HL-60 (cell line): ENCODE results near the gene KRT81.

Source experiments
- DNase-seq, 2 experiments: peaks; one replicate each; pipeline ENCODE4 v3.0.0-alpha.2; 2010 to 2020; ENCODE audit warnings: low read depth in 1 of 2, low spot score in 1 of 2
- H3K27ac ChIP-seq: fragments of 250-450 bp; sonication (Bioruptor Pico); replicated peaks from 2 replicates; pipeline ENCODE4 v1.5.1; 2020; ENCODE audit warnings: mild to moderate bottlenecking, moderate library complexity
- H3K27me3 ChIP-seq: fragments of 250-450 bp; sonication (Bioruptor Pico); 2 replicates; pipeline ENCODE4 v1.5.1; 2021; ENCODE audit warnings: mild to moderate bottlenecking, moderate library complexity; ENCODE audit not compliant: insufficient read depth, poor library complexity, severe bottlenecking
- H3K4me3 ChIP-seq: replicated peaks from 2 replicates; pipeline ENCODE4 v1.5.1; 2011; ENCODE audit warnings: mild to moderate bottlenecking, control low read depth, low read length; ENCODE audit not compliant: insufficient read depth
- CTCF ChIP-seq: IDR thresholded peaks from one replicate; pipeline ENCODE4 v1.5.1; 2011; ENCODE audit warnings: low read length, control low read depth, inconsistent platforms; ENCODE audit not compliant: insufficient read depth
- GABPA ChIP-seq: IDR thresholded peaks from 2 replicates; pipeline ENCODE4 v1.6.1; 2012; ENCODE audit warnings: low read depth
- POLR2AphosphoS5 ChIP-seq: IDR thresholded peaks from 2 replicates; pipeline ENCODE4 v1.6.1; 2012; ENCODE audit warnings: low read depth
- REST ChIP-seq: IDR thresholded peaks from 2 replicates; pipeline ENCODE4 v1.6.1; 2012; ENCODE audit warnings: low read depth; ENCODE audit not compliant: insufficient replicate concordance
- SPI1 ChIP-seq: IDR thresholded peaks from 2 replicates; pipeline ENCODE4 v1.6.1; 2012; ENCODE audit warnings: low read depth, mild to moderate bottlenecking, borderline replicate concordance
- long read RNA-seq: library from polyadenylated mRNA; unstranded; transcript quantifications from one replicate; pipeline ENCODE4 v2.0.0, GENCODE V29; 2020

KRT81 gene
- long read RNA-seq, partial matches to known transcripts, result 2 of 2 reads
- long read RNA-seq, other reads (novel, unspliced or antisense), result 0 of 2 reads

- Histone ChIP-seq H3K27me3 (no peaks in the 10 kb centered on the region), H3K27ac (no peak within 1 kb of the TSS), H3K4me3 (no peak within 1 kb of the TSS)
- TF ChIP-seq REST (no peak), CTCF (no peak), POLR2AphosphoS5 (no peak), GABPA (no peak), SPI1 (no peak)
- no peak for DNase-seq
Observed at GRCh38 chr12:52291267-52291935, at the start of gene KRT81. TSS of gene KRT81 (minus strand) at chr12:52291534. CDS start at chr12:52291465, 69 bp downstream.

- Histone ChIP-seq H3K4me3 (no peak overlapping the region), H3K27ac (no peak overlapping the region), H3K27me3 (peaks cover 10% of the 10 kb centered on the region)
- DNase-seq, result no peak
- TF ChIP-seq SPI1 (no peak), POLR2AphosphoS5 (no peak), REST (no peak), GABPA (no peak), CTCF (no peak)
Observed at GRCh38 chr12:52338241-52338960, 47.1 kb upstream of the KRT81 start.

- no peak for DNase-seq
- Histone ChIP-seq H3K4me3 (no peak overlapping the region), H3K27me3 (peaks cover 10% of the 10 kb centered on the region)
Observed at GRCh38 chr12:52337054-52337453, 45.7 kb upstream of the KRT81 start.

More at GRCh38 chr12:52337054-52337453, 45.7 kb upstream of the KRT81 start:
- H3K27ac ChIP-seq, result no peak overlapping the region
- TF ChIP-seq GABPA, result no peak
- TF ChIP-seq POLR2AphosphoS5, result no peak
- TF ChIP-seq SPI1, result no peak
- no peak for TF ChIP-seq REST
- no peak for TF ChIP-seq CTCF
